Stimulated activated CD8-positive, alpha-beta memory T cell treated with anti-CD3 and anti-CD28 coated beads, Interleukin-4, amount 100 ng/mL, for 1 hour (primary cell): ENCODE measurements around the gene ACVR1.
"Not testable (repeated sequence)": the region's sequence is repeated elsewhere in the genome, so short reads cannot be mapped to it uniquely, and the experiment has no call there.

Source experiments
- DNase-seq, 2 donors: peaks; one replicate each; pipeline ENCODE4 v3.0.0-alpha.2; 2020; ENCODE audit warnings: low read depth in 2 of 2, low spot score in 1 of 2

The ACVR1 gene

GRCh38 chr2:157761520-157761919 lies 114.6 kb downstream of the ACVR1 start:
- no peak for DNase-seq

GRCh38 chr2:157760949-157761348 lies 115.2 kb downstream of the ACVR1 start:
- DNase-seq: no peak

- DNase-seq: no peak
These were observed 116.3 kb downstream of the ACVR1 start for GRCh38 chr2:157759855-157760254.

- DNase-seq: no peak
These were observed 117.5 kb downstream of the ACVR1 start for GRCh38 chr2:157758586-157758985.

GRCh38 chr2:157757500-157757899 lies 118.6 kb downstream of the ACVR1 start:
- DNase-seq: no peak

GRCh38 chr2:157756447-157756846 lies 119.7 kb downstream of the ACVR1 start:
- not testable (repeated sequence) for DNase-seq

GRCh38 chr2:157751462-157752058 lies 124.6 kb downstream of the ACVR1 start:
- DNase-seq: no peak

- no peak for DNase-seq
These were observed 126.4 kb downstream of the ACVR1 start for GRCh38 chr2:157749684-157750083.

- DNase-seq: no peak
These were observed 127.6 kb downstream of the ACVR1 start for GRCh38 chr2:157748371-157749142.

GRCh38 chr2:157747695-157748370 lies 128.3 kb downstream of the ACVR1 start:
- DNase-seq: no peak

- DNase-seq: no peak
These were observed 128.8 kb downstream of the ACVR1 start for GRCh38 chr2:157747280-157747679.

GRCh38 chr2:157746234-157746950 lies 129.7 kb downstream of the ACVR1 start:
- DNase-seq: no peak

GRCh38 chr2:157744571-157745076 lies 131.5 kb downstream of the ACVR1 start:
- no peak for DNase-seq

- no peak for DNase-seq
These were observed 133.1 kb downstream of the ACVR1 start for GRCh38 chr2:157743051-157743450.

GRCh38 chr2:157741819-157742484 lies 134.2 kb downstream of the ACVR1 start:
- DNase-seq: no peak

- DNase-seq: no peak
These were observed 138.5 kb downstream of the ACVR1 start for GRCh38 chr2:157737656-157738055.

- no peak for DNase-seq
These were observed 140.6 kb downstream of the ACVR1 start for GRCh38 chr2:157735532-157735931.

- no peak for DNase-seq
These were observed 142.9 kb downstream of the ACVR1 start for GRCh38 chr2:157733263-157733662.

GRCh38 chr2:157732596-157732995 lies 143.5 kb downstream of the ACVR1 start:
- no peak for DNase-seq

GRCh38 chr2:157727693-157728092 lies 148.4 kb downstream of the ACVR1 start:
- DNase-seq: no peak

GRCh38 chr2:157726946-157727345 lies 149.2 kb downstream of the ACVR1 start:
- DNase-seq: no peak
